Fibroblast of the aortic adventitia (primary cell): ENCODE data around the gene SPINT1. TPM values are rescaled to one million over a fixed set of nuclear protein-coding genes. Genes with fewer than 3 reads are reported as not detected.

ENCODE experiments used
- DNase-seq: peaks from one replicate; pipeline ENCODE4 v3.0.0-alpha.2; 2010; ENCODE audit warnings: low read depth
- H3K4me3 ChIP-seq: 2 replicates; pipeline ENCODE4 v1.5.1; 2011; ENCODE audit warnings: low read depth, mild to moderate bottlenecking, control low read depth, low read length, moderate library complexity
- CTCF ChIP-seq: IDR thresholded peaks from 2 replicates; pipeline ENCODE4 v1.5.1; 2011; ENCODE audit warnings: mild to moderate bottlenecking, low read length, control low read depth, inconsistent platforms; ENCODE audit not compliant: insufficient read depth
- total RNA-seq: library from RNA; depleted of rRNA; stranded (reverse); fragments of >200 nt; gene quantifications from 2 replicates; pipeline ENCODE4 v1.2.3, GENCODE V29; 2012; ENCODE audit warnings: low replicate concordance

SPINT1 gene
- total RNA-seq, 1 donor = not detected

GRCh38 chr15:40892447-40893012 is 48.7 kb downstream of the SPINT1 start:
- TF ChIP-seq CTCF = no peak

GRCh38 chr15:40893019-40893670 is 49.3 kb downstream of the SPINT1 start:
- no peak overlapping the region for H3K4me3 ChIP-seq
- DNase-seq = no peak
- TF ChIP-seq CTCF = no peak

More at GRCh38 chr15:40892447-40893012, 48.7 kb downstream of the SPINT1 start:
- DNase-seq = no peak
- H3K4me3 ChIP-seq = no peak overlapping the region

- H3K4me3 ChIP-seq = peak within 1 kb of the TSS; percentile 92
- DNase-seq = peak; percentile 97
- TF ChIP-seq CTCF = peak; percentile 89
These were observed 50.2 kb downstream of the SPINT1 start, which contains the start of gene VPS18 for GRCh38 chr15:40893733-40894680. Gene VPS18, plus strand, starts transcription at chr15:40894450. Its CDS starts 319 bp downstream, at chr15:40894769.

DNA sequence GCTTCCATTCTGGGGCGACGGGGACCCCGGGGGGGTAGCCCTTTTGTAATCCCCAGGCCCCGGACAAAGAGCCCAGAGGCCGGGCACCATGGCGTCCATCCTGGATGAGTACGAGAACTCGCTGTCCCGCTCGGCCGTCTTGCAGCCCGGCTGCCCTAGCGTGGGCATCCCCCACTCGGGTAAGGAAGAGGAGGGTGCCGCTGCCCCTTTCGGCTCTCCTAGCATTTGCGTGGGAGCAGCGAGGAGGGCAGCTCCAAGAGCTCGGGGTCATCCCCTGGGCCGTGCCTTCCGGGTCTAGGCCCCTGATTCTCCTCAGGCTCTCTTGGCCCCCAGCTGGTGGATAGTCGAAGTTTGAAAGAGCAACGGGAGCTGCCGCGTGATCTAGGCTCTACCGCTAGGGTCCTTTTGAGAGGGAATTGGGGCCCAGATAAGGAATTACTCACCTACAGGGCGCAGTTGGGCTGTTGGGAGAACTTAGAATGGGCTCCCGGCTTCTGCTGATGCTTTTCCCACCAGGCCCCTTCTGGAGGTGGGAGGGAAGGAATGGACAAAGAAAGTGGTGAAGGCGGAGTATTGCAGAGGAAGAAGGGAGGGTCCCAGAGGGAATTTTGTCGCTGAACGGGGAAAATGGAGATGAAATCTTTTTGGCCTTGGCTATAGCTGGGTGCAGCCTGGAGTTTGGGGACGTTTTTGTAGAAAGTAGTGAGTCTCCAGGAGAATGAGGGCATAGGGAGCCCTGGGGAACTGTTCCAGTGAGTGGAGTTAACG is 51.0 kb downstream of the SPINT1 start:
- peak; percentile 75 for TF ChIP-seq CTCF
- DNase-seq = peak; percentile 78
- peak overlapping the region; percentile 92 for H3K4me3 ChIP-seq

- no peak for DNase-seq
These were observed 55.8 kb downstream of the SPINT1 start for GRCh38 chr15:40899536-40900207.

More at GRCh38 chr15:40899536-40900207, 55.8 kb downstream of the SPINT1 start:
- no peak for TF ChIP-seq CTCF
- no peak overlapping the region for H3K4me3 ChIP-seq
